GM12878 (cell line): Measurements from ENCODE around the gene OTUD4. TPM values are rescaled to one million over a fixed set of nuclear protein-coding genes. Genes with fewer than 3 reads are reported as not detected.
"Not testable (repeated sequence)": the region's sequence is repeated elsewhere in the genome, so short reads cannot be mapped to it uniquely, and the experiment has no call there.

Source experiments
- ATAC-seq: fragments of 200-7000 bp; cut with Tn5 transposase; 3 replicates; pipeline ENCODE4 v1.9.1; 2020; ENCODE audit warnings: mild to moderate bottlenecking, moderate library complexity
- BruUV-seq: library from RNA; stranded (reverse); fragments of 400-500 nt; replicated peaks from 2 replicates; lab custom pipeline; 2021; lab: Mats Ljungman, UMichigan
- CTCF ChIA-PET: fragments of 300-600 bp; sonication (Branson Sonifier 250); formaldehyde crosslinking; extraction: SDS; loops from one replicate; lab custom pipeline; 2021; ENCODE audit warnings: inconsistent platforms; lab: Yijun Ruan, JAX
- POLR2A ChIA-PET: fragments of 350-600 bp; formaldehyde crosslinking; extraction: SDS; loops from one replicate; lab custom pipeline; 2021; ENCODE audit warnings: inconsistent platforms; lab: Charles Lee
- RAD21 ChIA-PET: fragments of 300-600 bp; sonication (Branson Sonifier 250); formaldehyde crosslinking; loops from one replicate; lab custom pipeline; 2023; ENCODE audit warnings: antibody characterized with exemption; ENCODE audit not compliant: unreplicated experiment; lab: Charles Lee
- SMC1A ChIA-PET: fragments of 300-600 bp; sonication (Branson Sonifier 250); formaldehyde crosslinking; loops from one replicate; lab custom pipeline; 2023; ENCODE audit not compliant: unreplicated experiment, uncharacterized antibody; lab: Charles Lee
- DNase-seq: peaks from one replicate; pipeline ENCODE4 v3.0.0-alpha.2; 2011; ENCODE audit warnings: low read depth, low spot score
- FAIRE-seq: peaks from 3 replicates; lab custom pipeline; 2011; peaks lifted over from hg19 to GRCh38; lab: Jason Lieb, UNC
- H2AFZ ChIP-seq: 2 replicates; pipeline ENCODE4 v1.6.0; 2011; ENCODE audit warnings: low read depth, low read length, control low read depth; ENCODE audit not compliant: control insufficient read depth
- H3K27ac ChIP-seq: 2 replicates; pipeline ENCODE4 v1.5.1; 2011; ENCODE audit warnings: control low read depth; ENCODE audit not compliant: control insufficient read depth, insufficient read depth
- H3K27me3 ChIP-seq, 2 experiments: replicated peaks in 1 of 2; 2 replicates each; pipeline versions ENCODE4 v1.6.0 to v1.6.1; 2011; ENCODE audit warnings: low read length in 1 of 2; ENCODE audit not compliant: control insufficient read depth in 2 of 2, insufficient read depth in 2 of 2
- H3K36me3 ChIP-seq, 2 experiments: 2 replicates each; pipeline ENCODE4 v1.5.1; 2011; ENCODE audit warnings: low read length in 1 of 2; ENCODE audit not compliant: control insufficient read depth in 2 of 2, insufficient read depth in 2 of 2
- H3K4me1 ChIP-seq: 2 replicates; pipeline ENCODE4 v1.6.1; 2011; ENCODE audit warnings: mild to moderate bottlenecking, low read length, moderate library complexity, mixed read lengths; ENCODE audit not compliant: control insufficient read depth, insufficient read depth
- H3K4me2 ChIP-seq: 2 replicates; pipeline ENCODE4 v1.6.0; 2011; ENCODE audit warnings: control low read depth; ENCODE audit not compliant: control insufficient read depth, insufficient read depth
- H3K4me3 ChIP-seq: fragments of 200-600 bp; sonication (generic); 2 replicates; pipeline ENCODE4 v1.5.1; 2016
- H3K79me2 ChIP-seq: 2 replicates; pipeline ENCODE4 v1.6.0; 2011; ENCODE audit warnings: low read length; ENCODE audit not compliant: control insufficient read depth, insufficient read depth
- H3K9ac ChIP-seq: 2 replicates; pipeline ENCODE4 v1.8.0; 2011; ENCODE audit warnings: low read length, control low read depth, mixed read lengths; ENCODE audit not compliant: control insufficient read depth, insufficient read depth
- H3K9me3 ChIP-seq: replicated peaks from 3 replicates; pipeline ENCODE4 v1.5.1; 2011; ENCODE audit warnings: mild to moderate bottlenecking, low read length; ENCODE audit not compliant: control insufficient read depth, insufficient read depth
- H4K20me1 ChIP-seq: 2 replicates; pipeline ENCODE4 v1.6.0; 2011; ENCODE audit not compliant: control insufficient read depth, insufficient read depth
- ASH2L ChIP-seq: fragments of 300-600, 200-600 bp; sonication (generic); IDR thresholded peaks from 2 replicates; pipeline ENCODE4 v1.6.1; 2017; ENCODE audit warnings: low read depth, mild to moderate bottlenecking, borderline replicate concordance
- BRCA1 ChIP-seq: IDR thresholded peaks from 2 replicates; pipeline ENCODE4 v1.6.1; 2011; ENCODE audit warnings: low read depth, low read length, improper control_type of control experiment
- CBX5 ChIP-seq: sonication (generic); IDR thresholded peaks from 2 replicates; pipeline ENCODE4 v1.6.1; 2016; ENCODE audit warnings: low read depth, moderate library complexity, mild to moderate bottlenecking, inconsistent platforms
- CREB1 ChIP-seq: IDR thresholded peaks from 2 replicates; pipeline ENCODE4 v1.6.1; 2012; ENCODE audit warnings: low read depth, mild to moderate bottlenecking, inconsistent platforms
- HDAC2 ChIP-seq: fragments of 200-600 bp; sonication (generic); IDR thresholded peaks from 2 replicates; pipeline ENCODE4 v1.6.1; 2017
- IKZF2 ChIP-seq, 2 experiments: fragments of 450-650 bp; IDR thresholded peaks; 2 replicates each; pipeline ENCODE4 v1.6.1; 2017; ENCODE audit warnings: mild to moderate bottlenecking in 2 of 2, moderate library complexity in 2 of 2
- KAT2A ChIP-seq: conservative IDR thresholded peaks from 2 replicates; pipeline ENCODE4 v1.6.1; 2011; ENCODE audit warnings: low read depth, low read length; ENCODE audit not compliant: control insufficient read depth
- MTA3 ChIP-seq: IDR thresholded peaks from 2 replicates; pipeline ENCODE4 v1.6.1; 2012; ENCODE audit warnings: low read length, inconsistent platforms, borderline replicate concordance
- MXI1 ChIP-seq: fragments of 150-350 bp; IDR thresholded peaks from 2 replicates; pipeline ENCODE4 v1.6.1; 2011; ENCODE audit warnings: low read depth, mild to moderate bottlenecking, inconsistent platforms, low read length, improper control_type of control experiment
- NKRF ChIP-seq: fragments of 450-650 bp; conservative IDR thresholded peaks from 2 replicates; pipeline ENCODE4 v1.6.1; 2017; ENCODE audit warnings: mild to moderate bottlenecking, moderate library complexity
- POLR2AphosphoS2 ChIP-seq: IDR thresholded peaks from 2 replicates; pipeline ENCODE4 v1.6.1; 2011; ENCODE audit warnings: low read depth, mild to moderate bottlenecking, low read length, improper control_type of control experiment, moderate library complexity
- SKIL ChIP-seq: fragments of 450-650 bp; IDR thresholded peaks from 2 replicates; pipeline ENCODE4 v1.6.1; 2017; ENCODE audit warnings: mild to moderate bottlenecking, low read depth, inconsistent platforms; ENCODE audit not compliant: poor library complexity, severe bottlenecking
- SMC3 ChIP-seq: IDR thresholded peaks from 2 replicates; pipeline ENCODE4 v1.6.1; 2011; ENCODE audit warnings: low read length, improper control_type of control experiment, borderline replicate concordance
- STAT3 ChIP-seq: IDR thresholded peaks from 2 replicates; pipeline ENCODE4 v1.6.1; 2011; ENCODE audit warnings: low read depth, low read length, improper control_type of control experiment
- TAF1 ChIP-seq: IDR thresholded peaks from 2 replicates; pipeline ENCODE4 v1.6.1; 2011; ENCODE audit warnings: mild to moderate bottlenecking, low read depth, low read length, borderline replicate concordance
- ZNF622 ChIP-seq: fragments of 450-650 bp; IDR thresholded peaks from 2 replicates; pipeline ENCODE4 v1.6.1; 2017; ENCODE audit warnings: mild to moderate bottlenecking, inconsistent platforms
- WGBS: methylation state at CpG from one replicate; pipeline ENCODE4 v1.1.6; 2016; ENCODE audit warnings: low lambda C conversion rate; ENCODE audit not compliant: insufficient replicate concordance, insufficient coverage; ENCODE audit errors: missing lambda C conversion rate; 5-methylcytosine and 5-hydroxymethylcytosine counted together
- in situ Hi-C: fragments of 300-500 bp; cut with MboI; formaldehyde crosslinking; loops from 9 replicates; pipeline ENCODE4 v1.14.3; 2018; ENCODE audit warnings: mixed read lengths
- intact Hi-C: fragments of 100-400 bp; cut with micrococcal nuclease; formaldehyde crosslinking; loops from one replicate; pipeline ENCODE4 v1.14.2; 2022; ENCODE audit not compliant: unreplicated experiment
- polyA plus RNA-seq, 11 experiments: library from polyadenylated mRNA; depleted of rRNA in 4 of 11; unstranded in 6 of 11; stranded (reverse) in 5 of 11; fragments of >200 nt; fragmentation: Nextera tagmentation in 4 of 11; fragmentation: Illumina TruSeq in 1 of 11; extraction: Ambion mirVana in 4 of 11; extraction: Trizol in 1 of 11; gene quantifications; 1 replicate in 1 of 11; 2 replicates in 10 of 11; pipeline versions ENCODE4 v1.2.1 to v1.2.3, GENCODE V29; 2011 to 2016; ENCODE audit warnings: inconsistent platforms in 2 of 11, missing spikeins in 2 of 11, low read depth in 1 of 11
- total RNA-seq, 4 experiments: library from RNA; depleted of rRNA in 3 of 4; stranded (reverse); fragments of >200 nt in 3 of 4; fragmentation: Illumina TruSeq in 1 of 4; extraction: Trizol in 1 of 4; gene quantifications; 2 replicates each; pipeline versions ENCODE4 v1.2.1 to v1.2.3, GENCODE V29; 2013 to 2021

The OTUD4 gene
- total and polyA plus RNA-seq, 10 of the 15 experiments (the other 5 are each of a cell fraction or from before 2014, with no cell fraction given), result 2.2 to 26.3 (median 14.2) TPM

DNA sequence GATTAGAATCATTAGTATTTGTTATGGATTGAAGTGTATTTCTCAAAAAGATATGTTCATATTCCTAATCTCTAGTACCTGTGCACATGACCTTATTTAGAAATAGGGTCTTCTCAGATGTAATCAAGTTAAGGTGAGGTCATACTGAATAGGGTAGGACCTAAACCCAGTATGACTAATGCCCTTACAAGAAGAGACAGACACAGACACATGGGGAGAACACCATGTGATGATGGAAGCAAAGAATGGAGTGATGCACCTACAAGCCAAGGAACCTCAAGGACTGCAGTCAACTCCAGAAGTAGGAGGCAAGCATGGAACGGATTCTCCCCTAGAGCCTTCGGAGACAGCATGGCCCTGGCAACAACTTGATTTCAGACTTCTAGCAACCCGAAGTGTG is 31.4 kb downstream of the OTUD4 start:
- no peak for ATAC-seq
- no peak overlapping the region for H3K4me2 ChIP-seq
- H3K79me2 ChIP-seq, result no peaks in the 10 kb centered on the region
- WGBS, result 98% methylated on average over 3 of the region's 3 CpGs
- no peak for FAIRE-seq
- H3K4me1 ChIP-seq, result peaks cover 5% of the 10 kb centered on the region; the same call in 1 of the 2 replicates
- H4K20me1 ChIP-seq, result no peaks in the 10 kb centered on the region
- H3K9me3 ChIP-seq, result no peaks in the 10 kb centered on the region
- no peak overlapping the region for H2AFZ ChIP-seq
- H3K36me3 ChIP-seq, result peaks cover 2 to 27% of the 10 kb centered on the region in 2 experiments
- intact Hi-C loops, result no loop called here
- in situ Hi-C loops, result no loop called here
- RAD21 ChIA-PET, result no interaction called here
- no peak overlapping the region for H3K4me3 ChIP-seq
- CTCF ChIA-PET, result no interaction called here
- SMC1A ChIA-PET, result interaction anchor here (0.7 to 1.1 kb wide), 2 partner anchors 11 to 28 kb away, joined by 4 to 6 read pairs; no protein-coding TSS in a partner anchor
- no TSS peak for BruUV-seq
- TF ChIP-seq MTA3, result no peak
- no peak for TF ChIP-seq TAF1
- TF ChIP-seq MXI1, result no peak
- no peak for TF ChIP-seq ZNF622
- TF ChIP-seq STAT3, result no peak
- no peak for TF ChIP-seq CREB1
- no peak for TF ChIP-seq IKZF2 (IDR thresholded peaks at IDR 0.05)
- no peak for TF ChIP-seq BRCA1
- no peak for TF ChIP-seq POLR2AphosphoS2
- TF ChIP-seq SKIL, result no peak
- TF ChIP-seq CBX5, result no peak
- no peak for TF ChIP-seq KAT2A
- TF ChIP-seq SMC3, result no peak
- no peak for TF ChIP-seq NKRF
- TF ChIP-seq ASH2L, result no peak
- TF ChIP-seq HDAC2, result no peak
- POLR2A ChIA-PET, result no interaction called here
- no peak overlapping the region for H3K9ac ChIP-seq
- no peaks in the 10 kb centered on the region for H3K27me3 ChIP-seq
- DNase-seq, result no peak
- H3K27ac ChIP-seq, result no peak overlapping the region

DNA sequence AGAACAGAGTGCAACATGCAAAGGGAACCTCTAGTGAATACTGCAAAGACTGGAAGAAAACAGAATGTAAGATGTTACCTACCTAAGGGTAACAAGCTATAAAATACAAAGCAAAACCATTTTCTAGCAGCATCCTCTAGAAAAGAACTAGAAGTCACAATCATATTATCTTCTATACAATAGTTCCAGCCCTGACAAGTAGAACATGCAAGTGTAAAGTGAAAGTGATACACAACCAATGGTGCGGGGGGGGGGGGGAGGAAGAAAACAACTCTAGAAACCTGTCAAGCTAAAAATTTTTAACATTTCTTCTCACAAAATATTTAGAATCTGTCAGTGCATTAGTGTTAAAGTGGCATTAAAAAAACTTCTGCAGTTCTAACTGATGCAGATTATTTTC is 44.2 kb downstream of the OTUD4 start:
- WGBS, result no CpG with 5 or more reads among the region's 1 CpG
- H3K79me2 ChIP-seq, SMC1A ChIA-PET, H3K27ac ChIP-seq, H4K20me1 ChIP-seq, in situ Hi-C loops, BruUV-seq, H3K4me3 ChIP-seq, H3K9ac ChIP-seq, POLR2A ChIA-PET, H2AFZ ChIP-seq, H3K27me3 ChIP-seq, FAIRE-seq, H3K9me3 ChIP-seq, DNase-seq: not testable (repeated sequence)
- RAD21 ChIA-PET, result interaction anchor here (1.0 kb wide), 1 partner anchor 31 kb away, joined by 3 read pairs; no protein-coding TSS in a partner anchor
- intact Hi-C loops, result loop anchor here (10.0 kb wide), 1 partner anchor 961 kb away; no protein-coding TSS in a partner anchor
- CTCF ChIA-PET, result interaction anchor here (1.3 kb wide), 1 partner anchor 38 kb away, joined by 3 read pairs; no protein-coding TSS in a partner anchor
- peaks cover 4 to 15% of the 10 kb centered on the region in 2 experiments for H3K36me3 ChIP-seq
- peak overlapping the region; percentile 57; the same call in 1 of the 2 replicates for H3K4me2 ChIP-seq
- H3K4me1 ChIP-seq, result peaks cover 20% of the 10 kb centered on the region
- peak; percentile 24; the same call in 2 of the 3 replicates for ATAC-seq
